ENCODE results near the gene EIF3A.
"Not testable (repeated sequence)": the region's sequence is repeated elsewhere in the genome, so short reads cannot be mapped to it uniquely, and the experiment has no call there.

The EIF3A gene

GRCh38 chr10:119080521-119081259 lies at the start of gene EIF3A:
EIF3A (minus strand) TSS chr10:119080817; CDS start chr10:119080676, 141 bp downstream.
- FAIRE-seq (peak; percentile 85), DNase-seq (ENCODE audit: low spot score) (peak; percentile 96)

- DNase-seq (ENCODE audit: low spot score) (no peak), FAIRE-seq (no peak)
Measured at GRCh38 chr10:119129721-119130120, 49.1 kb upstream of the EIF3A start.

- FAIRE-seq (no peak), DNase-seq (ENCODE audit: low spot score) (no peak)
Measured at GRCh38 chr10:119125942-119126341, 45.3 kb upstream of the EIF3A start.

GRCh38 chr10:119120875-119121274 lies 40.3 kb upstream of the EIF3A start:
- DNase-seq (ENCODE audit: low spot score) (no peak), FAIRE-seq (no peak)

- FAIRE-seq (no peak), DNase-seq (ENCODE audit: low spot score) (no peak)
Measured at GRCh38 chr10:119120413-119120867, 39.8 kb upstream of the EIF3A start.

GRCh38 chr10:119119400-119119799 lies 38.8 kb upstream of the EIF3A start:
- DNase-seq (ENCODE audit: low spot score) (no peak), FAIRE-seq (no peak)

- no peak for FAIRE-seq
- no peak for DNase-seq (ENCODE audit: low spot score)
Measured at GRCh38 chr10:119118231-119118630, 37.6 kb upstream of the EIF3A start.

GRCh38 chr10:119116326-119116951 lies 35.8 kb upstream of the EIF3A start:
- FAIRE-seq, result no peak
- no peak for DNase-seq (ENCODE audit: low spot score)

GRCh38 chr10:119115926-119116325 lies 35.3 kb upstream of the EIF3A start:
- DNase-seq (ENCODE audit: low spot score) (no peak), FAIRE-seq (no peak)

- peak; percentile 23 for FAIRE-seq
- DNase-seq (ENCODE audit: low spot score), result no peak
Measured at GRCh38 chr10:119113751-119114732, 33.4 kb upstream of the EIF3A start.

GRCh38 chr10:119112056-119112455 lies 31.4 kb upstream of the EIF3A start:
- FAIRE-seq (no peak), DNase-seq (ENCODE audit: low spot score) (no peak)

GRCh38 chr10:119107771-119108170 lies 27.2 kb upstream of the EIF3A start:
- not testable (repeated sequence) for FAIRE-seq

GRCh38 chr10:119107106-119107505 lies 26.5 kb upstream of the EIF3A start:
- DNase-seq (ENCODE audit: low spot score); FAIRE-seq: not testable (repeated sequence)

More at GRCh38 chr10:119107771-119108170, 27.2 kb upstream of the EIF3A start:
- DNase-seq (ENCODE audit: low spot score), result not testable (repeated sequence)

GRCh38 chr10:119105899-119106298 lies 25.3 kb upstream of the EIF3A start:
- FAIRE-seq; DNase-seq (ENCODE audit: low spot score): not testable (repeated sequence)

GRCh38 chr10:119105155-119105554 lies 24.5 kb upstream of the EIF3A start:
- no peak for DNase-seq (ENCODE audit: low spot score)
- FAIRE-seq, result no peak

GRCh38 chr10:119104654-119105015 lies 24.0 kb upstream of the EIF3A start:
- no peak for FAIRE-seq
- no peak for DNase-seq (ENCODE audit: low spot score)

- peak; percentile 96 for DNase-seq (ENCODE audit: low spot score)
- FAIRE-seq, result no peak
Measured at GRCh38 chr10:119103903-119104653, 23.5 kb upstream of the EIF3A start, which contains the start of gene DENND10. DENND10 (plus strand) TSS chr10:119104113; CDS start chr10:119104143, 30 bp downstream.

- DNase-seq (ENCODE audit: low spot score), result no peak
- FAIRE-seq, result no peak
Measured at GRCh38 chr10:119103241-119103902, 22.8 kb upstream of the EIF3A start.

GRCh38 chr10:119101366-119102098 lies 20.9 kb upstream of the EIF3A start:
- DNase-seq (ENCODE audit: low spot score) (no peak), FAIRE-seq (no peak)
